Parathyroid adenoma (tissue), 2 donors: Measurements from ENCODE around the gene ACVR1B.

Experiments used
- H2AFZ ChIP-seq: fragments of 300-600 bp; sonication (generic); one replicate; pipeline ENCODE4 v1.7.0; 2017; ENCODE audit warnings: antibody characterized with exemption, mild to moderate bottlenecking
- H3K27ac ChIP-seq: fragments of 300-600 bp; sonication (generic); one replicate; pipeline ENCODE4 v1.7.0; 2017
- H3K27me3 ChIP-seq: fragments of 300-600 bp; sonication (generic); one replicate; pipeline ENCODE4 v1.7.0; 2017; ENCODE audit warnings: low read length; ENCODE audit not compliant: control insufficient read depth, insufficient read depth
- H3K36me3 ChIP-seq: fragments of 300-600 bp; sonication (generic); one replicate; pipeline ENCODE4 v1.7.0; 2017; ENCODE audit warnings: low read length; ENCODE audit not compliant: control insufficient read depth, insufficient read depth
- H3K4me1 ChIP-seq: fragments of 300-600 bp; sonication (generic); one replicate; pipeline ENCODE4 v1.7.0; 2017; ENCODE audit warnings: control low read depth
- H3K4me2 ChIP-seq: fragments of 300-600 bp; sonication (generic); one replicate; pipeline ENCODE4 v1.7.0; 2017; ENCODE audit warnings: low read length
- H3K4me3 ChIP-seq: fragments of 300-600 bp; sonication (generic); one replicate; pipeline ENCODE4 v1.7.0; 2017; ENCODE audit warnings: low read depth, low read length
- H3K79me2 ChIP-seq: fragments of 300-600 bp; sonication (generic); one replicate; pipeline ENCODE4 v1.7.0; 2017; ENCODE audit warnings: control low read depth
- H3K9ac ChIP-seq: fragments of 300-600 bp; sonication (generic); one replicate; pipeline ENCODE4 v1.7.0; 2017; ENCODE audit warnings: mild to moderate bottlenecking
- H3K9me3 ChIP-seq: fragments of 300-600 bp; sonication (generic); one replicate; pipeline ENCODE4 v1.7.0; 2017; ENCODE audit warnings: low read length; ENCODE audit not compliant: control insufficient read depth
- CTCF ChIP-seq: fragments of 300-600 bp; sonication (generic); IDR thresholded peaks from one replicate; pipeline ENCODE4 v1.7.0; 2017; ENCODE audit warnings: antibody characterized with exemption, mild to moderate bottlenecking
- donor health status: primary hyperparathyroidism.

The ACVR1B gene

GRCh38 chr12:52041695-52042123 lies 90.2 kb downstream of the ACVR1B start:
- no peak for TF ChIP-seq CTCF
- Histone ChIP-seq H3K9ac (no peak overlapping the region), H3K4me3 (no peak overlapping the region), H3K36me3 (no peaks in the 10 kb centered on the region), H3K4me1 (peaks cover 7% of the 10 kb centered on the region), H3K79me2 (peaks cover 2% of the 10 kb centered on the region), H2AFZ (no peak overlapping the region), H3K27ac (no peak overlapping the region), H3K4me2 (no peak overlapping the region), H3K9me3 (no peaks in the 10 kb centered on the region), H3K27me3 (no peaks in the 10 kb centered on the region)

GRCh38 chr12:52042706-52043385 lies 91.3 kb downstream of the ACVR1B start:
- Histone ChIP-seq H3K4me3 (no peak overlapping the region), H3K27ac (peak overlapping the region; percentile 70), H2AFZ (no peak overlapping the region), H3K79me2 (peaks cover 6% of the 10 kb centered on the region), H3K27me3 (no peaks in the 10 kb centered on the region), H3K9me3 (no peaks in the 10 kb centered on the region), H3K4me1 (peaks cover 7% of the 10 kb centered on the region), H3K9ac (no peak overlapping the region), H3K4me2 (no peak overlapping the region), H3K36me3 (no peaks in the 10 kb centered on the region)
- TF ChIP-seq CTCF = no peak

- peak overlapping the region; percentile 2 for H3K4me2 ChIP-seq
- H2AFZ ChIP-seq = no peak overlapping the region
- TF ChIP-seq CTCF = no peak
- H3K27ac ChIP-seq = peak overlapping the region; percentile 70
- no peaks in the 10 kb centered on the region for H3K9me3 ChIP-seq
- H3K36me3 ChIP-seq = no peaks in the 10 kb centered on the region
- H3K4me1 ChIP-seq = peaks cover 2% of the 10 kb centered on the region
- H3K79me2 ChIP-seq = peaks cover 4% of the 10 kb centered on the region
- H3K4me3 ChIP-seq = no peak overlapping the region
- no peak overlapping the region for H3K9ac ChIP-seq
- no peaks in the 10 kb centered on the region for H3K27me3 ChIP-seq
These were observed 92.1 kb downstream of the ACVR1B start for GRCh38 chr12:52043386-52044212.

- Histone ChIP-seq H3K9ac (no peak overlapping the region), H2AFZ (no peak overlapping the region), H3K4me3 (no peak overlapping the region), H3K4me2 (peak overlapping the region; percentile 2), H3K36me3 (no peaks in the 10 kb centered on the region), H3K4me1 (peaks cover 2% of the 10 kb centered on the region), H3K9me3 (no peaks in the 10 kb centered on the region), H3K27ac (peak overlapping the region; percentile 70), H3K27me3 (no peaks in the 10 kb centered on the region), H3K79me2 (peaks cover 4% of the 10 kb centered on the region)
- no peak for TF ChIP-seq CTCF
These were observed 92.9 kb downstream of the ACVR1B start for GRCh38 chr12:52044292-52044983.
